Medulla oblongata (tissue), 1 donor: ENCODE measurements around the gene MINK1.

Experiments used
- DNase-seq: peaks from one replicate; pipeline ENCODE4 v3.0.0-alpha.2; 2015; ENCODE audit errors: extremely low spot score

Gene MINK1

DNA sequence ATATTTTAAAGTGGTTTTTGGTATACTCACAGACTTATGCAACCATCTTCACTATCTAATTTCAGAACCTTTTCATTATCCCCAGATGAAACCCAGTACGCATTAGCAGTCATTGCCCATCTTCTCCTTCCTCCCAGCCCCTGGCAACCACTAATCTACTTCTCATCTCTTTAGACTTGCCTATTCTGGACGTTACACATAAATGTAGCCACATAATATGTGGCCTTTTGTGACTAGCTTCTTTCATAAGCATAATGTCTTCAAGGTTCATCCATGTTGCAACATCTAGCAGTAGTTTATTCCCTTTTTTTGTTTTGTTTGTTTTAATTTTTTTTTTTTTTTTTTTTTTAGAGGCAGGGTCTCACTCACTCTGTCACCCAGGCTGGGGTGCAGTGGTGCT lies 37.7 kb downstream of the MINK1 start:
- DNase-seq, result no peak

GRCh38 chr17:4872786-4873185 lies 39.6 kb downstream of the MINK1 start:
- peak; percentile 88 for DNase-seq

GRCh38 chr17:4877089-4877488 lies 43.9 kb downstream of the MINK1 start:
- DNase-seq, result peak; percentile 80

GRCh38 chr17:4879601-4880000 lies 46.5 kb downstream of the MINK1 start:
- no peak for DNase-seq

DNA sequence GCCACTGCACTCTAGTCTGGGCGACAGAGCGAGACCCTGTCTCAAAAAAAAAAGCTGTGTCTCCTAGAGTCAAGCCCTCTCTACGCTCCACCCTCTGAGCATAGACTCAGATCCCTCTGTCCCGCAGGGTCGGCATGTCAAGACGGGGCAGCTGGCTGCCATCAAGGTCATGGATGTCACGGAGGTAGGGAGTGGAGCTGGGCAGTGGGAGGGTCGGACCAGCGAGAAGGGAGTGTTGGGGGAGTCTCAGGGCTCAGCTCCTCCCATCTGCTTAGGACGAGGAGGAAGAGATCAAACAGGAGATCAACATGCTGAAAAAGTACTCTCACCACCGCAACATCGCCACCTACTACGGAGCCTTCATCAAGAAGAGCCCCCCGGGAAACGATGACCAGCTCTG lies 47.7 kb downstream of the MINK1 start:
- DNase-seq, result no peak

DNA sequence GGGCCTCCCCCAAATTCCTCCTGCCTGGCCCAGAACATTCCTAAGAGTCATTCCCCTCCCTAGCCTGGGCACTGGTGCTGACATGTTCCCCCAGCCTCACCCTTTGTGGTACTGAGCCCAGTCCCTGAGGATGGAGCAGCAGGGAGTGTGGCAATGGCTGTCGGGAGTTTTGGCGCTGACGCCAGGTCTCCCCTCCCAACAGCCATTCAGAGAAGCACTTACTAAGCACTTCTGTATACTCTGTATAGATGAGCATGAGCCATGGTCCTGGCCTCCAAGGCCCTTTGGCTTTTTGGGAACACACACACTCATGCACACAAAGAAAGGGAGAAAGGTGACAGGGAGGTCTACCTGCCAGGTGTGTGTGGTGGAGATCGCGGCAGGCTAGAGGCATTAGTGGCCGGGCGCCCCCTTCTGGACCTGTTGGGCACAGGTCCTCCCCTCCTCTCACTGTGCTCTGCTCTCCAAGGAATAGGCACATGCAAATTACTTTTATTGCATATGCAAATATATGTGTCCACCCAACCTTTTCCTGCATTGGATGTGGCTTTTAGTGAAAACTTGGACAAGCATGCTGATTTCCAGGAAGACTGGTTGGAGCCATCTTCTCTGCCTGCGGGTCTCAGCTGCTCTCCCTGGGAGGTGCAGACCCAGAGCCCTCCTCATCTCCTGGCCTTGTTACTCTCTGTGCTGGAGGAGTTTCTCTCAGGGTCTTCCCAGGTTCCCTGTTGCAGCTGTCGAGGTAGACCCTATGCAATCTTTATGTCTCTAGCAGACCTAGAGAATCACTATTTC lies 48.8 kb downstream of the MINK1 start:
- DNase-seq, result peak; percentile 75

- DNase-seq, result no peak
Observed at GRCh38 chr17:4884489-4884888, 51.3 kb downstream of the MINK1 start.

DNA sequence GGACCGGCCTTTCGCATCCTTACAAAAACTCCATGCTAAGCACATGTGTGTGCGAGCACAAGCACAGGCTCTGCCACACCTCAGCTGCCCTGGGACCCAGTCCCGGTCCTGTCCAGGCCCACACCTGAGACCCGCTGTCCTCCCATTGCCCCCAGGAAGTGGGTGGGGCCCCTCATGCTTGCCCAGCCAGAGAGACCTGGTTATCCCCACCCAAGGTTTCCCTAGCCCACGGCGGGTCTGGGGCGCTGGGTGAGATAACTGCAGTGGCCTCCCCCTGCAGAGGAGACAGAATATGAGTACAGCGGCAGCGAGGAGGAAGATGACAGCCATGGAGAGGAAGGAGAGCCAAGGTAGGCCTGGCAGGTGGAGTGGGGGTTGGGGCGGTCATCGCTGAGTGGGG lies 53.7 kb downstream of the MINK1 start:
- DNase-seq, result no peak

DNA sequence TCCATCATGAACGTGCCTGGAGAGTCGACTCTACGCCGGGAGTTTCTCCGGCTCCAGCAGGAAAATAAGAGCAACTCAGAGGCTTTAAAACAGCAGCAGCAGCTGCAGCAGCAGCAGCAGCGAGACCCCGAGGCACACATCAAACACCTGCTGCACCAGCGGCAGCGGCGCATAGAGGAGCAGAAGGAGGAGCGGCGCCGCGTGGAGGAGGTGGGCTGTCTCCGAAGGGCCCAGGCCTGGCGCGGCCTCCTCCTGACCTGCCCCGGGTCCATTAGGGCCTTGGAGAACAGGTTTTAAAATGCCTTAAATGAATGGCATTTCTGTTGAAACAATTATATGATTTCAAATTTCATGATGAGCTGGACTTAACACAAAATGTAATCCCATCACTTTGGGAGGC lies 54.4 kb downstream of the MINK1 start:
- no peak for DNase-seq

DNA sequence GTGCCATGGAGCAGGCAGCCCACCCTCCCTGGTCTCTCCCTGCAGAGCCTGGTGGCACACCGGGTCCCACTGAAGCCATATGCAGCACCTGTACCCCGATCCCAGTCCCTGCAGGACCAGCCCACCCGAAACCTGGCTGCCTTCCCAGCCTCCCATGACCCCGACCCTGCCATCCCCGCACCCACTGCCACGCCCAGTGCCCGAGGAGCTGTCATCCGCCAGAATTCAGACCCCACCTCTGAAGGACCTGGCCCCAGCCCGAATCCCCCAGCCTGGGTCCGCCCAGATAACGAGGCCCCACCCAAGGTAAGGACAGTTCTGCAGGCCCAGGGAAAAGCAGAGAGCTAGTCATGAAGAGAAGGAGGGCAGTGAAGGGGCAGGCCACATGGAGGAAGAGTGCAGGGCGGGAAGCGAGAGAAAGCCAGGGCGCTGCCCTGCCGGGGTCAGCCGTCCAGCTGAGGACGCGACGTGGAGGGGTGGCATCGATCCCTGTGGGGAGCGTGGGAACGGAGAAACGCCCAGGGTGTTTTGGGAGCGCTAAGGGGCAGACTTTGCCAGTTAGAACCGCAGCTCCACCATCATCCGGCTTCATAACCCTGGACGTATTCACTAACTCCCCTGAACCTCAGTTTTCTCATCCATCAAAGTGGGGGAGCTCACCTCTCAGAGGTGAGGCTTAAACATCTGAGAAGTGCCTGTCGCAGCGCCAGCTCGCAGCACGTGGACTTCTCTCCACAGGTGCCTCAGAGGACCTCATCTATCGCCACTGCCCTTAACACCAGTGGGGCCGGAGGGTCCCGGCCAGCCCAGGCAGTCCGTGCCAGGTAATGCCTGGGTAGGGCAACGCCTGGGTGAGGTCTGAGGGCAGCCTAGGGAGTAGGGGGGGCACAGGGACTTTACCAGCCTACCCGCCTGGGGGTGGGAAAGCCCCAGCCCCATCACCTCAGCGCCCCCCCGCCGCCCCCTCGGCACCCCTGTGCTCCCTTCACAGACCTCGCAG lies 58.6 kb downstream of the MINK1 start:
- no peak for DNase-seq

- no peak for DNase-seq
Observed at GRCh38 chr17:4892499-4893221, 59.5 kb downstream of the MINK1 start.

DNA sequence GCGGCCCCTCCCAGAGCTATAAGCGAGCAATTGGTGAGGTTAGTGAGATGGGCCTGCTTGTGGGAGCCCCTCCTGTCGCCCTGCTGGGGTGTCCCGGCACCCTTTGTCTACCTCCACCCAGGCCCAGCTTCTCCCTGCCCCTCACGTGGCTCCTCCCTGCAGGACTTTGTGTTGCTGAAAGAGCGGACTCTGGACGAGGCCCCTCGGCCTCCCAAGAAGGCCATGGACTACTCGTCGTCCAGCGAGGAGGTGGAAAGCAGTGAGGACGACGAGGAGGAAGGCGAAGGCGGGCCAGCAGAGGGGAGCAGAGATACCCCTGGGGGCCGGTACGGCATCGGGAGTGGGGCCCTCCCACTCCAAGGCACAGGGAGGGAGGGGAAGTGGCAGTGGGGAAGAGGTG lies 60.1 kb downstream of the MINK1 start:
- DNase-seq, result no peak

GRCh38 chr17:4893721-4894560 lies 60.8 kb downstream of the MINK1 start:
- DNase-seq, result no peak

- no peak for DNase-seq
Observed at GRCh38 chr17:4895121-4895520, 62.0 kb downstream of the MINK1 start.

GRCh38 chr17:4895657-4896331 lies 62.7 kb downstream of the MINK1 start:
- DNase-seq, result no peak

DNA sequence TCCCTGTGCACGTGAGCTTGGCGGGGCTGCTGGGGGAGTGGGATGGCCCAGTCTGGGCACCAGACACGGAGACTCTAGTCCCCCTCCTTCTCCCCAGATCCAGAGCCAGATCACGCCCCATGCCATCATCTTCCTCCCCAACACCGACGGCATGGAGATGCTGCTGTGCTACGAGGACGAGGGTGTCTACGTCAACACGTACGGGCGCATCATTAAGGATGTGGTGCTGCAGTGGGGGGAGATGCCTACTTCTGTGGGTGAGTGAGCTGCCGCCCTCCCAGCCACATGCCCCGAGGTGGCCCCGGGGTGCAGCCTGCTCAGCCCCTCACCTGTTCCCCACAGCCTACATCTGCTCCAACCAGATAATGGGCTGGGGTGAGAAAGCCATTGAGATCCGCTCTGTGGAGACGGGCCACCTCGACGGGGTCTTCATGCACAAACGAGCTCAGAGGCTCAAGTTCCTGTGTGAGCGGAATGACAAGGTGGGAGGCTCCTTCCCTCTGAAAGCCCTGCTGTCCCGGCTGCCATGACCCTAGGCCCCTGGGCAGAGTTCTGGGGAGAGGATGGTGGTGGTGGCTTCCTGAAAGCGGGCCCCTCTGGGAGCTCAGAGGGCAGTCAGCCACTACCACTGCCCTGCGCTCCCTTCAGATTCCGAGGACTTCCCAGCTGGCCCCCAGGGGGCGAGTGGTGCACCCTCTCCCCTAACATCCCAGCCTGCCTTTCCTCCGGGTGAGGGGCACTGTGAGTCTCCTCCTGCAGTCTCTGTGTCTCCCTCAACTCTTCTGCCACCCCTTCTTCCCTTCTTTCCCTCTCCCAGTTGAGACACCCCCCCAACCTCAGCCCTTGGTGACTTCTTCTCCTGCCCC lies 63.4 kb downstream of the MINK1 start:
- DNase-seq, result no peak

GRCh38 chr17:4897198-4897687 lies 64.1 kb downstream of the MINK1 start:
- no peak for DNase-seq

DNA sequence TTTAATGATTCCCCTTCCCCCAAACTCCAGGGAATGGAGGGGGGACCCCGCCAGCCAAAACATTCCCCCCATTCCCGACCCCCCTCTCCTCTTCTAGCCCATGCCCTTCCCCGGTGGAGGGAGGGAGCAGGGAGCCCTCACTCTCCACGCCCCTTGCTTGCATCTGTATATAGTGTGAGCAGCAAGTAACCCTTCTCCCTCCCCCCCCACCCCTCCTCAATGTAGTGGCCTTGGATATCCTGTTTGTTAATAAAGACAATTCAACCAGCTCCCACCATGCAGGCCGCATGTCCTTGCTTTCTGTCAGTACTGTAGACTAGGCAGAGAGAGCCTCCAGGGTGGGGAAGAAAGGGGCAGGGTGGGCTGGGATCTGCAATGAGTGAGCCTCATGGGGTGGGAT lies 64.6 kb downstream of the MINK1 start:
- no peak for DNase-seq

- DNase-seq, result no peak
Observed at GRCh38 chr17:4898351-4898750, 65.2 kb downstream of the MINK1 start.
